ENCODE results near the gene SCYGR2. TPM values are rescaled to one million over a fixed set of nuclear protein-coding genes. Genes with fewer than 3 reads are reported as not detected.

Gene SCYGR2
- total RNA-seq, 1 experiment from 2014 or later: not detected

GRCh38 chr2:227597036-227597435 is 1.7 kb upstream of the SCYGR2 start:
- ChIA-PET POLR2A (no interaction called here), CTCF (no interaction called here)
- DNase-seq: no peak
- Histone ChIP-seq H3K4me3 (ENCODE audit: low read depth, low read length) (no peak overlapping the region), H3K4me1 (no peaks in the 10 kb centered on the region), H3K27me3 (replicated peaks; ENCODE audit: control insufficient read depth, insufficient read depth, low read length) (no peaks in the 10 kb centered on the region), H3K36me3 (ENCODE audit: control insufficient read depth, insufficient read depth, low read length) (no peaks in the 10 kb centered on the region), H3K9me3 (no peaks in the 10 kb centered on the region)
- H3K9me3 Mint-ChIP-seq (ENCODE audit: unreplicated experiment): no peaks in the 10 kb centered on the region
- no peaks in the 10 kb centered on the region for H3K4me1 Mint-ChIP-seq (ENCODE audit: low read depth, unreplicated experiment)
- H3K4me3 Mint-ChIP-seq (ENCODE audit: unreplicated experiment): no peak overlapping the region
- H3K36me3 Mint-ChIP-seq (ENCODE audit: insufficient read depth, unreplicated experiment): no peaks in the 10 kb centered on the region
- BruUV-seq (replicated peaks): no TSS peak
- intact Hi-C loops (cut with micrococcal nuclease; ENCODE audit: unreplicated experiment): no loop called here
- TF ChIP-seq CTCF (IDR thresholded peaks at IDR 0.05; ENCODE audit: insufficient read depth in 1 of 2, low read depth in 1 of 2, low read length in 1 of 2, severe bottlenecking in 1 of 2, unreplicated experiment in 1 of 2): no peak
- H3K27me3 Mint-ChIP-seq (ENCODE audit: insufficient read depth, unreplicated experiment): no peaks in the 10 kb centered on the region
- no peak overlapping the region for H3K27ac Mint-ChIP-seq (ENCODE audit: unreplicated experiment)

GRCh38 chr2:227597998-227598397 is 695 bp upstream of the SCYGR2 start:
- Mint-ChIP-seq H3K27me3 (ENCODE audit: insufficient read depth, unreplicated experiment) (no peaks in the 10 kb centered on the region), H3K27ac (ENCODE audit: unreplicated experiment) (no peak overlapping the region), H3K4me3 (ENCODE audit: unreplicated experiment) (no peak overlapping the region), H3K4me1 (ENCODE audit: low read depth, unreplicated experiment) (no peaks in the 10 kb centered on the region), H3K36me3 (ENCODE audit: insufficient read depth, unreplicated experiment) (no peaks in the 10 kb centered on the region), H3K9me3 (ENCODE audit: unreplicated experiment) (no peaks in the 10 kb centered on the region)
- ChIA-PET POLR2A (no interaction called here), CTCF (no interaction called here)
- H3K36me3 ChIP-seq (ENCODE audit: control insufficient read depth, insufficient read depth, low read length): no peaks in the 10 kb centered on the region
- no TSS peak for BruUV-seq (replicated peaks)
- H3K9me3 ChIP-seq: no peaks in the 10 kb centered on the region
- no peak for DNase-seq
- TF ChIP-seq CTCF (IDR thresholded peaks at IDR 0.05; ENCODE audit: insufficient read depth in 1 of 2, low read depth in 1 of 2, low read length in 1 of 2, severe bottlenecking in 1 of 2, unreplicated experiment in 1 of 2): no peak
- no peaks in the 10 kb centered on the region for H3K27me3 ChIP-seq (replicated peaks; ENCODE audit: control insufficient read depth, insufficient read depth, low read length)
- H3K4me1 ChIP-seq: no peaks in the 10 kb centered on the region
- intact Hi-C loops (cut with micrococcal nuclease; ENCODE audit: unreplicated experiment): no loop called here
- H3K4me3 ChIP-seq (ENCODE audit: low read depth, low read length): no peak overlapping the region

GRCh38 chr2:227602358-227602757 is 3.7 kb downstream of the SCYGR2 start:
- Mint-ChIP-seq H3K4me3 (ENCODE audit: unreplicated experiment) (peak overlapping the region; percentile 12), H3K27ac (ENCODE audit: unreplicated experiment) (peak overlapping the region; percentile 19), H3K36me3 (ENCODE audit: insufficient read depth, unreplicated experiment) (no peaks in the 10 kb centered on the region), H3K27me3 (ENCODE audit: insufficient read depth, unreplicated experiment) (no peaks in the 10 kb centered on the region), H3K4me1 (ENCODE audit: low read depth, unreplicated experiment) (no peaks in the 10 kb centered on the region), H3K9me3 (ENCODE audit: unreplicated experiment) (no peaks in the 10 kb centered on the region)
- CTCF ChIA-PET: no interaction called here
- Histone ChIP-seq H3K4me1 (no peaks in the 10 kb centered on the region), H3K36me3 (ENCODE audit: control insufficient read depth, insufficient read depth, low read length) (no peaks in the 10 kb centered on the region), H3K4me3 (ENCODE audit: low read depth, low read length) (no peak overlapping the region), H3K27me3 (replicated peaks; ENCODE audit: control insufficient read depth, insufficient read depth, low read length) (no peaks in the 10 kb centered on the region), H3K9me3 (no peaks in the 10 kb centered on the region)
- TF ChIP-seq CTCF (IDR thresholded peaks at IDR 0.05; ENCODE audit: insufficient read depth in 1 of 2, low read depth in 1 of 2, low read length in 1 of 2, severe bottlenecking in 1 of 2, unreplicated experiment in 1 of 2): no peak
- BruUV-seq (replicated peaks): no TSS peak
- DNase-seq: no peak
- intact Hi-C loops (cut with micrococcal nuclease; ENCODE audit: unreplicated experiment): no loop called here
- POLR2A ChIA-PET: no interaction called here
